ENCODE data around the gene BET1L. TPM values are rescaled to one million over a fixed set of nuclear protein-coding genes. Genes with fewer than 3 reads are reported as not detected.

The BET1L gene
- total and polyA plus RNA-seq, 10 of the 15 experiments (the other 5 are each of a cell fraction or from before 2014, with no cell fraction given), result 6.7 to 55.4 (median 39.7) TPM

DNA sequence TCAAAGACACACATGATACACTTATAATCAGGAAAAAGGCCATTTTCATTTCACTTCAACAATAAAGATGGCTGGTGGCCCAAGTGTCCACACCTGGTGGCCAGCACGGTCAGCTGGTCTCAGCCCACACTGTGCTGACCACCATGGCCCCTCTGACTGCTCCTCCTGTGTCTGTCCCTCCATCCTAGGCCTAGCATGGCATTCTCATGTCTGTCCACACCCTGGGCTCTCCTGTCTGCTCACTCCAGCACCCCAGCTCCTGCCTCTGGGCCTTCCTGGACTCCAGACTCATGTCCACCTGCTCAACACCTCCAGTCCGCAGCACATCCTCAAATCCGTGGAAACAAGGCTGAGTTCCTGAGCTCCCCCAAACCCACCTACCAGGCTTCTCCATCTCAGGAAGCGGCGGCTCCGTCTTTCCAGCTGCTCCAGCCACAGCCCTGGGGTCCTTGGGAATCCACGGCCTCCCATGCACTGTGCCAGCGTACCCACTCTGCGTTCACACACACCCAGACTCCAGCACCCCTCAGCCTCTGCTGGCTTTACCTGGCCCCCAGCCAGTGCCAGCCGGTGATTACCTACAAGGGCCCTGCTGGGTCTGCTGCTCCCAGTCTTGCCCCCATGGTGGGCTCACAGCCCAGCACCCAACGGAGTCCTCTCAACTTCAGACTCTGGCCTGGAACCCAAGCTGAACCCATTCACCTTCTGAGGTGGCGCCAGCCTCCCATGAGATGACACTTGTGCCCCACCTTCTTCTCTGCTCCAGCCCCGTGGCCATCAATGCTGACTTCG lies 15.0 kb upstream of the BET1L start:
- RAD21 ChIA-PET (ENCODE audit: unreplicated experiment), result no interaction called here

More for the DNA sequence above, 15.0 kb upstream of the BET1L start:
- intact Hi-C loops (cut with micrococcal nuclease; ENCODE audit: unreplicated experiment) (no loop called here), in situ Hi-C loops (cut with MboI) (no loop called here)
- no peaks in the 10 kb centered on the region for H3K27me3 ChIP-seq (replicated peaks in 1 of 2; ENCODE audit: control insufficient read depth in 2 of 2, insufficient read depth in 2 of 2, low read length in 1 of 2)
- no peak for DNase-seq (ENCODE audit: low read depth, low spot score)
- no peaks in the 10 kb centered on the region for H3K79me2 ChIP-seq (ENCODE audit: control insufficient read depth, insufficient read depth, low read length)
- no peak overlapping the region for H3K9ac ChIP-seq (ENCODE audit: control insufficient read depth, insufficient read depth, low read length)
- peaks cover 0 to 3% of the 10 kb centered on the region in 2 experiments; a peak in 2 of 4 replicates for H3K36me3 ChIP-seq (ENCODE audit: control insufficient read depth in 2 of 2, insufficient read depth in 2 of 2, low read length in 1 of 2)
- no peaks in the 10 kb centered on the region for H3K4me1 ChIP-seq (ENCODE audit: control insufficient read depth, insufficient read depth, low read length)
- ChIA-PET CTCF (no interaction called here), SMC1A (ENCODE audit: uncharacterized antibody, unreplicated experiment) (interaction anchor here (1.2 kb wide), 1 partner anchor 29 kb away, joined by 3 read pairs; no protein-coding TSS in a partner anchor), POLR2A (no interaction called here)
- 90% methylated on average over 14 of the region's 14 CpGs for WGBS (ENCODE audit: insufficient coverage, insufficient replicate concordance, low lambda C conversion rate, missing lambda C conversion rate)
- H3K9me3 ChIP-seq (replicated peaks; ENCODE audit: control insufficient read depth, insufficient read depth, low read length), result no peaks in the 10 kb centered on the region
- no TSS peak for BruUV-seq (replicated peaks)
- no peak overlapping the region for H2AFZ ChIP-seq (ENCODE audit: control insufficient read depth, low read depth, low read length)
- H3K4me2 ChIP-seq (ENCODE audit: control insufficient read depth, insufficient read depth), result no peak overlapping the region
- ATAC-seq, result no peak
- no peak overlapping the region for H3K4me3 ChIP-seq
- TF ChIP-seq, protein P1, sequence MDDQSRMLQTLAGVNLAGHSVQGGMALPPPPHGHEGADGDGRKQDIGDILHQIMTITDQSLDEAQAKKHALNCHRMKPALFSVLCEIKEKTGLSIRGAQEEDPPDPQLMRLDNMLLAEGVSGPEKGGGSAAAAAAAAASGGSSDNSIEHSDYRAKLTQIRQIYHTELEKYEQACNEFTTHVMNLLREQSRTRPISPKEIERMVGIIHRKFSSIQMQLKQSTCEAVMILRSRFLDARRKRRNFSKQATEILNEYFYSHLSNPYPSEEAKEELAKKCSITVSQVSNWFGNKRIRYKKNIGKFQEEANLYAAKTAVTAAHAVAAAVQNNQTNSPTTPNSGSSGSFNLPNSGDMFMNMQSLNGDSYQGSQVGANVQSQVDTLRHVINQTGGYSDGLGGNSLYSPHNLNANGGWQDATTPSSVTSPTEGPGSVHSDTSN (IDR thresholded peaks at IDR 0.05; ENCODE audit: insufficient replicate concordance, low read depth, low read length), result no peak
- no peak for TF ChIP-seq BRCA1 (IDR thresholded peaks at IDR 0.05; ENCODE audit: low read depth, low read length)
- TF ChIP-seq, protein P2, sequence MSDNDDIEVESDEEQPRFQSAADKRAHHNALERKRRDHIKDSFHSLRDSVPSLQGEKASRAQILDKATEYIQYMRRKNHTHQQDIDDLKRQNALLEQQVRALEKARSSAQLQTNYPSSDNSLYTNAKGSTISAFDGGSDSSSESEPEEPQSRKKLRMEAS (IDR thresholded peaks at IDR 0.05; ENCODE audit: low read depth, low read length), result no peak
- TF ChIP-seq NFIC (IDR thresholded peaks at IDR 0.05; ENCODE audit: low read depth, low read length), result no peak
- no peak for TF ChIP-seq CEBPB (IDR thresholded peaks at IDR 0.05; ENCODE audit: borderline replicate concordance in 1 of 2, low read depth in 2 of 2, low read length in 2 of 2)
- no peak for TF ChIP-seq SUPT20H (IDR thresholded peaks at IDR 0.05; ENCODE audit: borderline replicate concordance, control insufficient read depth, low read depth, low read length)
- no peak for TF ChIP-seq KLF5 (IDR thresholded peaks at IDR 0.05; ENCODE audit: partially characterized antibody)
- TF ChIP-seq RELA (IDR thresholded peaks at IDR 0.05; ENCODE audit: borderline replicate concordance, partially characterized antibody), result no peak
- no peak for TF ChIP-seq MTA3 (IDR thresholded peaks at IDR 0.05; ENCODE audit: borderline replicate concordance, low read length)
- no peak for TF ChIP-seq ATF7 (IDR thresholded peaks at IDR 0.05; ENCODE audit: low read depth)
- TF ChIP-seq, protein P3, sequence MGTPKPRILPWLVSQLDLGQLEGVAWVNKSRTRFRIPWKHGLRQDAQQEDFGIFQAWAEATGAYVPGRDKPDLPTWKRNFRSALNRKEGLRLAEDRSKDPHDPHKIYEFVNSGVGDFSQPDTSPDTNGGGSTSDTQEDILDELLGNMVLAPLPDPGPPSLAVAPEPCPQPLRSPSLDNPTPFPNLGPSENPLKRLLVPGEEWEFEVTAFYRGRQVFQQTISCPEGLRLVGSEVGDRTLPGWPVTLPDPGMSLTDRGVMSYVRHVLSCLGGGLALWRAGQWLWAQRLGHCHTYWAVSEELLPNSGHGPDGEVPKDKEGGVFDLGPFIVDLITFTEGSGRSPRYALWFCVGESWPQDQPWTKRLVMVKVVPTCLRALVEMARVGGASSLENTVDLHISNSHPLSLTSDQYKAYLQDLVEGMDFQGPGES (IDR thresholded peaks at IDR 0.05), result no peak
- TF ChIP-seq CBFB (IDR thresholded peaks at IDR 0.05; ENCODE audit: low read depth), result no peak
- TF ChIP-seq, protein P4, sequence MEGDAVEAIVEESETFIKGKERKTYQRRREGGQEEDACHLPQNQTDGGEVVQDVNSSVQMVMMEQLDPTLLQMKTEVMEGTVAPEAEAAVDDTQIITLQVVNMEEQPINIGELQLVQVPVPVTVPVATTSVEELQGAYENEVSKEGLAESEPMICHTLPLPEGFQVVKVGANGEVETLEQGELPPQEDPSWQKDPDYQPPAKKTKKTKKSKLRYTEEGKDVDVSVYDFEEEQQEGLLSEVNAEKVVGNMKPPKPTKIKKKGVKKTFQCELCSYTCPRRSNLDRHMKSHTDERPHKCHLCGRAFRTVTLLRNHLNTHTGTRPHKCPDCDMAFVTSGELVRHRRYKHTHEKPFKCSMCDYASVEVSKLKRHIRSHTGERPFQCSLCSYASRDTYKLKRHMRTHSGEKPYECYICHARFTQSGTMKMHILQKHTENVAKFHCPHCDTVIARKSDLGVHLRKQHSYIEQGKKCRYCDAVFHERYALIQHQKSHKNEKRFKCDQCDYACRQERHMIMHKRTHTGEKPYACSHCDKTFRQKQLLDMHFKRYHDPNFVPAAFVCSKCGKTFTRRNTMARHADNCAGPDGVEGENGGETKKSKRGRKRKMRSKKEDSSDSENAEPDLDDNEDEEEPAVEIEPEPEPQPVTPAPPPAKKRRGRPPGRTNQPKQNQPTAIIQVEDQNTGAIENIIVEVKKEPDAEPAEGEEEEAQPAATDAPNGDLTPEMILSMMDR (IDR thresholded peaks at IDR 0.05 in 2 of 3, conservative IDR thresholded peaks at IDR 0.05 in 1 of 3; ENCODE audit: control insufficient read depth in 2 of 3, extremely low read depth in 1 of 3, insufficient read depth in 1 of 3, low read depth in 3 of 3, low read length in 3 of 3), result no peak
- no peak for TF ChIP-seq CREB1 (IDR thresholded peaks at IDR 0.05; ENCODE audit: low read depth)
- no peak for TF ChIP-seq TARDBP (IDR thresholded peaks at IDR 0.05; ENCODE audit: borderline replicate concordance)
- TF ChIP-seq SMAD5 (IDR thresholded peaks at IDR 0.05; ENCODE audit: low read depth), result no peak
- TF ChIP-seq FOXK2 (IDR thresholded peaks at IDR 0.05), result no peak
- no peak overlapping the region for H3K27ac ChIP-seq (ENCODE audit: control insufficient read depth, insufficient read depth)
- FAIRE-seq, result no peak
- H4K20me1 ChIP-seq (ENCODE audit: control insufficient read depth, insufficient read depth), result no peaks in the 10 kb centered on the region

Data from GM12878 (cell line).